Measurements from ENCODE around the gene EIF4EBP3.

DNA sequence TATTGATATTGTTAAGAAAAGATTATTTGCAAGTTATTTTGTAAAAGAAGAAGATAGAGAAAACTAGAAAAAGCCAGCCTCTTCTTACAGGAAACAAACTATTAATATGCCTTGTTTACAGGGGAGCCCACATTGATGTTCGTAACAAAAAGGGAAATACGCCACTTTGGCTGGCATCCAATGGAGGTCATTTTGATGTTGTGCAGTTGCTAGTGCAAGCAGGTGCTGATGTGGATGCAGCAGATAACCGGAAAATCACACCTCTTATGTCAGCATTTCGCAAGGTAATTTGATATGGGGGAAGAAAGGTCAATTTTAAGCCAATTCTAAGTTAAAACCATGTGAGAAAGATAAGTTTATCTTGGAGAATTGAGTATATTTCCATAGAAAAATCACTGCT lies 37.6 kb upstream of the EIF4EBP3 start:
- TF ChIP-seq, protein P1, sequence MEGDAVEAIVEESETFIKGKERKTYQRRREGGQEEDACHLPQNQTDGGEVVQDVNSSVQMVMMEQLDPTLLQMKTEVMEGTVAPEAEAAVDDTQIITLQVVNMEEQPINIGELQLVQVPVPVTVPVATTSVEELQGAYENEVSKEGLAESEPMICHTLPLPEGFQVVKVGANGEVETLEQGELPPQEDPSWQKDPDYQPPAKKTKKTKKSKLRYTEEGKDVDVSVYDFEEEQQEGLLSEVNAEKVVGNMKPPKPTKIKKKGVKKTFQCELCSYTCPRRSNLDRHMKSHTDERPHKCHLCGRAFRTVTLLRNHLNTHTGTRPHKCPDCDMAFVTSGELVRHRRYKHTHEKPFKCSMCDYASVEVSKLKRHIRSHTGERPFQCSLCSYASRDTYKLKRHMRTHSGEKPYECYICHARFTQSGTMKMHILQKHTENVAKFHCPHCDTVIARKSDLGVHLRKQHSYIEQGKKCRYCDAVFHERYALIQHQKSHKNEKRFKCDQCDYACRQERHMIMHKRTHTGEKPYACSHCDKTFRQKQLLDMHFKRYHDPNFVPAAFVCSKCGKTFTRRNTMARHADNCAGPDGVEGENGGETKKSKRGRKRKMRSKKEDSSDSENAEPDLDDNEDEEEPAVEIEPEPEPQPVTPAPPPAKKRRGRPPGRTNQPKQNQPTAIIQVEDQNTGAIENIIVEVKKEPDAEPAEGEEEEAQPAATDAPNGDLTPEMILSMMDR (IDR thresholded peaks at IDR 0.05), result no peak
- TF ChIP-seq ZFX (IDR thresholded peaks at IDR 0.05; ENCODE audit: borderline replicate concordance), result no peak
